Stimulated activated CD4-positive, alpha-beta T cell treated with anti-CD3 and anti-CD28 coated beads, Interleukin-12 subunit alpha, Interleukin-12 subunit beta, amount 100 ng/mL, for 24 hours (primary cell): Measurements from ENCODE around the gene IGF2R.
"Not testable (repeated sequence)": the region's sequence is repeated elsewhere in the genome, so short reads cannot be mapped to it uniquely, and the experiment has no call there.

Experiments used
- DNase-seq, 2 experiments: peaks; one replicate each; pipeline ENCODE4 v3.0.0-alpha.2; 2020; ENCODE audit warnings: low read depth in 2 of 2

The IGF2R gene

GRCh38 chr6:160077526-160077925 is 108.6 kb downstream of the IGF2R start:
- no peak for DNase-seq

- no peak for DNase-seq
Measured at GRCh38 chr6:160078883-160079685, 110.2 kb downstream of the IGF2R start.

- DNase-seq, result no peak
Measured at GRCh38 chr6:160079686-160080043, 110.8 kb downstream of the IGF2R start.

DNA sequence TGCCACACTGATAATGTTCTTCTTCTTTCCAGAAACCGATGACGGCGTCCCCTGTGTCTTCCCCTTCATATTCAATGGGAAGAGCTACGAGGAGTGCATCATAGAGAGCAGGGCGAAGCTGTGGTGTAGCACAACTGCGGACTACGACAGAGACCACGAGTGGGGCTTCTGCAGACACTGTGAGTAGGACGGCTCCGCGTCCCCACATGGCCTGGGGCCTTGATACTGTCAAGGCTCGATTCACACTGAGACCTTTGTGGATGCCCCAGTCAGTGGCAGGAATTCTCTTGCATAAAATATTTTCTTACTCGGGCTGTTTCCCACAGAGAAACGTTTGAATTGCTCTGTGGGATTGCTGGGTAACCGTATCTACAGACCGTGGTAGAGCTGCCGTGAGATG is 111.2 kb downstream of the IGF2R start:
- no peak for DNase-seq

- DNase-seq, result no peak
Measured at GRCh38 chr6:160081398-160081797, 112.5 kb downstream of the IGF2R start.

DNA sequence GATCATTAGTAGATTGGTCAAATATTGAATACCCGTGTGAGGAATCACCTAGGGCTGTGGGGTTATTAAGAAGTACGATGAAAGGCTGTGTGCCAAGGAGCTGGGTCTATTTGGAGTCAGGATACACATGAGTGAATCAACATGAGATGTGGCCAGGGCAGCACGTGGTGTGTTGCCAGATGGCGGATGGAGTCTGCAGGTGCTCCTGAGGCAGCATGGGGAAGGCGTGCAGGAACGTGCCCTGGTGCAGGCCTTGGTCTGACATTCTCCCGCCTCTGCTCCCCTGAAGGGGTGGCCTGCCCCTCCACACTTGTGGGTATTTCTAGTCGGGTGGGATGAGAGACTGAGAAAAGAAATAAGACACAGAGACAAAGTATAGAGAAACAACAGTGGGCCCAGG is 113.7 kb downstream of the IGF2R start:
- DNase-seq, result no peak

DNA sequence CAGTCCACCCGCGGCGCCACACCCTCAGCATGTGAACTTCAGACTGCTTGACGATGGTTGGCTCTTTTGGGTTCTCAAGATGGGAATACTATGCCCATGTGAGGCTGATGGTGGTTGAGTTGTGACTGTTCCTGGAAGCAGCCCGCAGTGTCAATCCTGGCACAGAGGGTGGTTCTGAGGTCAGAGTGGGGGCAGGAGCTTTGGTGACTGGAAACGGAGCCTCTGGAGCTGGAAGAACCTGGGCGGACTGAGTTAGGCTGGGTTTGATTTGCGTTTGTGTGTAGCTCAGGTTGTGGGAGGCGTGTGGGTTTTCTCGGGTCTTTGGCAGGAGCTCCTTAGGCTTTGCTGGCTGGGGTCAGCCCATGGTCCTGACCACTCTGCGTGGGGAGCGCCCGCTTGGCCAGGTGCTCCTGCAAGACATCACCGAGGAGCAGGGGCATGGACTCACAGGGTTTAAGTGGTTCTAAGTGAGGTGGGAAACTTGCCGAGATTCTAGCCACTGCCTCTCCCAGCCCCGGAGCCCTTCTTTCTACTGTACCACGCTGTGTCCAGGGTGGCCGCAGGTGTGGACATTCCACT is 115.4 kb downstream of the IGF2R start:
- DNase-seq, result no peak

DNA sequence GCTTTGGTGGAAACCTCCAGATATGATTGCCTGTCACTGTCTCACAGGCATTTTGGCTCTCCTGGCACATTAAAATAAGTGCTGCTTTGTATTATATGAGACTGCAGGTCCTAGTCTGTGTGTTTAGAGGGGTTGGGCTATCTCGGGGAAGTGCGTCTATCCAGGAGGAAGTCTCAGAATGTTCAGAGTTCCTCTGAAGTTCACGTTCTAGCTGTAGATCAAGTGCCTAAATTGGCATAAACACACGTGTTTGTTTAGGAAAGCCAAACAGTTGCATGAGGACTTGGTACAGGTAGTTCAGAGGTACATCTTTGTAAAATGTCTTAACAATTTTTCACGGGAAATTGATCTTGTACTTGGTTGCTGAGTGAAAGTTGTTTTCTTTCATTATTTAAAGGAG is 116.3 kb downstream of the IGF2R start:
- no peak for DNase-seq

GRCh38 chr6:160085713-160086505 is 117.0 kb downstream of the IGF2R start:
- DNase-seq, result no peak

DNA sequence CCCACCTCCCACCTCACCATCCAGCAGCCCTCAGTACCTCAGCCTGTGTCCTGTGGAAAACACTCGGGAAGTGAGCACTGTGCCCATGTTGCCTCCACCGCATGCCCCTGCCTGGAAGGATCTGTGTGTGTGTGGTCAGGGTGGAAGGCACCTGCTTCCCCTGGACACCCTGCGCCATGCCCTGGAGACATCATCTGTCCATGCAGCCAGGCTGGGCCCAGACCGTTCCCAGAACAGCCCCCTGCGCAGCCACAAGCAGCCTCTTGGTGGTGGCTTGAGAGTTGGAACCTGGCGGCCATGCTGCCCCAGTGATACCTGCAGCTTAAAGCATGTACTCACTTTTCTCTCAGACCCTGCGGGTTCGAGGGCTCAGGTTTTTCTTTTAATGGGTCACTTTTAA is 117.9 kb downstream of the IGF2R start:
- no peak for DNase-seq

DNA sequence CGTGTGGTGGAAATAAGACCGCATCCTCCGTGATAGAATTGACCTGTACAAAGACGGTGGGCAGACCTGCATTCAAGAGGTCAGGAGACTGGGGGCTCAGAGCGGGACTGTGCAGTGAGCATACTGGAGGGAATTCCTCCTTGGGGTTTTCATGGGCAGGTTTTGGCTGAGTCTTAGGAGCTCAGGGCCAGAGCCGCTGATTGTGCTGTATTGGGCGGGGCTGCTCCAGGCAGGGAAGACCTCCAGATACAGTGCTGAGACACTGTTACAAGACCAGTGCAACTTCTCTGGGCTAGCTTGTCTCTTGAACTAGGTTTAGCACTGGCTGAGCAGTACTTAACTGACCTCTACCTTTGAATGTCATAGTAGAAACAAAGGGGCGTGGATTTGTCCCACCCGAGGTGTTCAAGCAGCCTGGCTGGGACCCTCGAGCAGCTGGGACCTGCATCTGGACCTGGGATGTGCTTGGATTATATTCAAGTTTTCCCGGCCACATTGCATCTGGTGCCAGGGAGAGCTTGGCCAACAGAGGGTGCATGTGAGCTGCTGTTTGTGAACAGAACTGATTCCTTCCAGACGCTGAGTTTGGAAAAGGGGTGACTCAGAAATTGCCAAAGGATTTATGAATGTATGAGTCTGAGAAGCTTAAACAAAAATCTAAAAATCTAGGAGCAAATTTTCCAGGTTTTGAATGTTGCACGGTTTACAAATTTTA is 119.3 kb downstream of the IGF2R start:
- DNase-seq, result no peak

DNA sequence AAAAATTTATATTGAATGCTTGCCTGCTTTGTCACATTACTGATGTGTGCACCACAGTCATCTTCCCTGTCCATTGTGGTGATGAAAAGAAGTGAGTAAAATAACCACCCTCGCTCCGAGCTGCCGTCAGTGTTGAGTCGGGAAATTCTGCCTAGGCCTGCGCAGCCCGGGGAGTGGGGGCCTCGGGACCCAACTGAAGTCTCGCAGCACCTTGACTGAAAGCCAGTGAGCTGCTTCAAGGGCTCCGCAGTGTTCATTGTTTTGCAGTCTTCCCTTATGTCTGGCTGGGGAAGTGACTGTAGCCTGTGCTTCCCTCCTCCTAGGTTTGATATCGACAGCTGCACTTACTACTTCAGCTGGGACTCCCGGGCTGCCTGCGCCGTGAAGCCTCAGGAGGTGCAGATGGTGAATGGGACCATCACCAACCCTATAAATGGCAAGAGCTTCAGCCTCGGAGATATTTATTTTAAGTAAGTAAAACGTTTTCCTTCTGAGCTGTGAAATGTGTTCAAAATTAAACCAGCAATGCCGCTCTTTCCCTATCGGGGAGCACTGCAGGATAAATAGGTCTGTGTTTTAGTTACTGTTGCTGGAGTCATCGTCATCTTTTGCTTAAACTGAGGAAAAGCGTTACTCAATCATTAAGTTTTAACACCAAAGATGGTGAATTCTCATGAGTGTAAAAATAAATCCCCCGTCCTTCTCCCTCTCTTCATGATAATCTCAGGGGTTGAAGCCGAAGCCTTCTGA is 120.1 kb downstream of the IGF2R start:
- DNase-seq, result no peak

- no peak for DNase-seq
Measured at GRCh38 chr6:160089534-160089897, 120.6 kb downstream of the IGF2R start.

- not testable (repeated sequence) for DNase-seq
Measured at GRCh38 chr6:160090442-160091239, 121.8 kb downstream of the IGF2R start.

DNA sequence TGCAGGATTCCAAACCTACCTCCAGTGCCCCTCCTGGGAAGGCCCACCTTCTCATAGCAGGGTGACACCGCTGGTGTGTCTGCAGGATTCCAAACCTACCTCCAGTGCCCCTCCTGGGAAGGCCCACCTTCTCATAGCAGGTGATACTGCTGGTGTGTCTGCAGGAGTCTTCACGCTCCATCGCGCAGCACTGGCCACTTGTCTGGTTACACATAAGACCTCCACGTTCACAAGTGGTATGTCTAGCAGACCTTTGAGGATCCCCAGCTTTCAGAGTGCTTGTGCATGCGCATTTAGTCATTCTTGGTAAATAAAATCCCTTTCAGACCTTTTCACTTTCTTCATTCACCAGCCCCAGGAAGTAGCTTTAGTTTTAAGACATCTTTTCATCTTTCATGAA is 123.3 kb downstream of the IGF2R start:
- DNase-seq, result not testable (repeated sequence)

- DNase-seq, result no peak
Measured at GRCh38 chr6:160092602-160093001, 123.7 kb downstream of the IGF2R start.

DNA sequence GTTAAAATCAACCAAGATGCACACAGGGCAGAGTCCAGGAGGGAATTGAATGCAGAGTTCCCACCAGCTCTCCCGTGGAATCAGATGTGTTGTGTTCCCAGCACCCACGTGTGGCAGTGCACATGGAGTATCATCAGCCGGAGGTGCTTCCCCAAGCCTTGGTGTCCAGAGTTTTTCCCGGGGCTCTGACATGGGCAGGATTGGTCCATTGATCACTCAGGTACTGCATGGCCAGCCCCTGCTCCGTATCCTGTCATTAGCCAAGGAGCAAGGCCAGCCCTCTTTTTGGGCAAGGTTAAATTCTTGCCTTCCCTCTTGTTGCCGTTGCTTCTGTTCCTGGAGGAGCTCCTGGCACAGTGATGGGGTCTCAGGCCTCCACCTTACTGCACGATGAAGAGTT is 124.2 kb downstream of the IGF2R start:
- DNase-seq, result no peak

DNA sequence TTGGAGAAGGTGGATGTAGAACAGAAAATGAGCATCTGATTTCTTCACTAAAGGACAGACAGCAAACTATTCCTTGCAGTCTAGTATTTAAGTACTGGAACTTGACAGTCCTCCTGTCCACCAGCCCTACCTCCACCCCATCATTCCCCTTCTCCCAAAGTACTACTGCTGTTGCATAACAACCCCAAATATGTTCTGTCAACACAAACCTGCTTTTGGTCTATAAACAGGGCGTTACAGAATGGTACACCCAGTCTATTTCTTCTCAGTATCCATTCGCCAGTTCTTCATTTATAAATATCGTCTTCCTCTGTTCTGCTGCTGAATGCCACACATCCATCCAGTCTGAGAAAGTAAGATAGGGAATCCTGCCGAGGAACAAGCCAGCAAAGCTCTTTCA is 125.1 kb downstream of the IGF2R start:
- DNase-seq, result no peak

GRCh38 chr6:160095146-160095845 is 126.4 kb downstream of the IGF2R start:
- DNase-seq, result no peak
